Smooth muscle cell (in vitro differentiated cells): ENCODE results near the gene SETX. TPM values are rescaled to one million over a fixed set of nuclear protein-coding genes. Genes with fewer than 3 reads are reported as not detected.

Source experiments
- DNase-seq: peaks from one replicate; lab custom pipeline; 2025; ENCODE audit not compliant: unreplicated experiment; lab: John Stamatoyannopoulos, UW
- H2AFZ ChIP-seq: fragments of 200-600 bp; sonication (generic); 2 replicates; pipeline ENCODE4 v1.6.0; 2016; ENCODE audit warnings: antibody characterized with exemption, low read depth, mild to moderate bottlenecking
- H3F3A ChIP-seq: fragments of 200-600 bp; sonication (generic); 2 replicates; pipeline ENCODE4 v1.6.0; 2017; ENCODE audit warnings: antibody characterized with exemption, low read depth
- H3K27ac ChIP-seq: fragments of 200-600 bp; sonication (generic); 2 replicates; pipeline ENCODE4 v1.5.1; 2016; ENCODE audit warnings: low read depth, mild to moderate bottlenecking
- H3K27me3 ChIP-seq: fragments of 200-600 bp; sonication (generic); 2 replicates; pipeline ENCODE4 v1.6.1; 2016; ENCODE audit warnings: low read depth, mild to moderate bottlenecking
- H3K36me3 ChIP-seq: fragments of 200-600 bp; sonication (generic); 2 replicates; pipeline ENCODE4 v1.5.1; 2016; ENCODE audit warnings: low read depth
- H3K4me1 ChIP-seq: fragments of 200-600 bp; sonication (generic); 2 replicates; pipeline ENCODE4 v1.5.1; 2016; ENCODE audit warnings: low read depth
- H3K4me2 ChIP-seq: fragments of 200-600 bp; sonication (generic); 2 replicates; pipeline ENCODE4 v1.6.0; 2016; ENCODE audit warnings: mild to moderate bottlenecking
- H3K4me3 ChIP-seq: fragments of 200-600 bp; sonication (generic); 2 replicates; pipeline ENCODE4 v1.5.1; 2016; ENCODE audit warnings: mild to moderate bottlenecking
- H3K79me2 ChIP-seq: fragments of 200-600 bp; sonication (generic); 2 replicates; pipeline ENCODE4 v1.6.0; 2016; ENCODE audit warnings: low read depth, mild to moderate bottlenecking
- H3K9ac ChIP-seq: fragments of 200-600 bp; sonication (generic); 2 replicates; pipeline ENCODE4 v1.6.0; 2016; ENCODE audit warnings: low read depth
- H3K9me3 ChIP-seq: fragments of 200-600 bp; sonication (generic); replicated peaks from 2 replicates; pipeline ENCODE4 v1.5.1; 2016; ENCODE audit warnings: low read depth
- H4K20me1 ChIP-seq: fragments of 200-600 bp; sonication (generic); 2 replicates; pipeline ENCODE4 v1.6.0; 2016; ENCODE audit warnings: low read depth
- WGBS: methylation state at CpG from one replicate; pipeline ENCODE4 v1.1.7; 2016; ENCODE audit warnings: low lambda C conversion rate; 5-methylcytosine and 5-hydroxymethylcytosine counted together
- polyA plus RNA-seq: library from polyadenylated mRNA; unstranded; fragments of >200 nt; fragmentation: Nextera tagmentation; extraction: Ambion mirVana; gene quantifications from 2 replicates; pipeline ENCODE4 v1.2.1, GENCODE V29; 2016
- total RNA-seq: library from RNA; depleted of rRNA; stranded (reverse); fragments of >200 nt; gene quantifications from 2 replicates; pipeline ENCODE4 v1.2.3, GENCODE V29; 2014
- TF ChIP-seq, protein P1 (sequence below): fragments of 200-600 bp; sonication (generic); IDR thresholded peaks from 2 replicates; pipeline ENCODE4 v1.5.1; 2017; ENCODE audit warnings: borderline replicate concordance, mild to moderate bottlenecking, antibody characterized with exemption; ENCODE audit not compliant: insufficient read depth, poor library complexity, severe bottlenecking

SETX gene
- total and polyA plus RNA-seq, 2 experiments from 2014 or later, result 11.4 to 50.9 TPM

DNA sequence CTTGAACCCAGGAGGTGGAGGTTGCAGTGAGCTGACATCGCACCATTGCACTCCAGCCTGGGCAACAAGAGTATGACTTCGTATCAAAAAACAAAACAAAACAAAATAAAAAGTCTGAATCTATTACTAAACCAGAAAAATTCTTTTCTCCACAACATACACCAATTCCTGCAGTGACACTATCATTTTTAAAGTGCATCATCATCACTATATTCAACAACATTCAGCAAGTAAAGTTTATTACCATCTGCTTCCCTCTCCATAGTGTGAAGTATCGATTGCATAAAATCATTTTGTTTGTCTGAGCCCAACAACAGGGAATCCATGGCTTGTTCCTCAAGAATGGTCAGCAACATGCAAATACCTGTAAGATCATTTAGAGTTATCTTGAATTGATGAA, 20.4 kb downstream of the SETX start:
- H3K4me3 ChIP-seq, result no peak overlapping the region
- H3K79me2 ChIP-seq, result peaks cover 7% of the 10 kb centered on the region
- no peak overlapping the region for H3K4me2 ChIP-seq
- TF ChIP-seq, protein P1, sequence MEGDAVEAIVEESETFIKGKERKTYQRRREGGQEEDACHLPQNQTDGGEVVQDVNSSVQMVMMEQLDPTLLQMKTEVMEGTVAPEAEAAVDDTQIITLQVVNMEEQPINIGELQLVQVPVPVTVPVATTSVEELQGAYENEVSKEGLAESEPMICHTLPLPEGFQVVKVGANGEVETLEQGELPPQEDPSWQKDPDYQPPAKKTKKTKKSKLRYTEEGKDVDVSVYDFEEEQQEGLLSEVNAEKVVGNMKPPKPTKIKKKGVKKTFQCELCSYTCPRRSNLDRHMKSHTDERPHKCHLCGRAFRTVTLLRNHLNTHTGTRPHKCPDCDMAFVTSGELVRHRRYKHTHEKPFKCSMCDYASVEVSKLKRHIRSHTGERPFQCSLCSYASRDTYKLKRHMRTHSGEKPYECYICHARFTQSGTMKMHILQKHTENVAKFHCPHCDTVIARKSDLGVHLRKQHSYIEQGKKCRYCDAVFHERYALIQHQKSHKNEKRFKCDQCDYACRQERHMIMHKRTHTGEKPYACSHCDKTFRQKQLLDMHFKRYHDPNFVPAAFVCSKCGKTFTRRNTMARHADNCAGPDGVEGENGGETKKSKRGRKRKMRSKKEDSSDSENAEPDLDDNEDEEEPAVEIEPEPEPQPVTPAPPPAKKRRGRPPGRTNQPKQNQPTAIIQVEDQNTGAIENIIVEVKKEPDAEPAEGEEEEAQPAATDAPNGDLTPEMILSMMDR, result no peak
- no peak for DNase-seq
- no peaks in the 10 kb centered on the region for H3F3A ChIP-seq
- no peaks in the 10 kb centered on the region for H3K27me3 ChIP-seq
- H4K20me1 ChIP-seq, result peaks cover 10% of the 10 kb centered on the region
- H3K4me1 ChIP-seq, result no peaks in the 10 kb centered on the region
- H3K9ac ChIP-seq, result no peak overlapping the region
- H3K9me3 ChIP-seq, result no peaks in the 10 kb centered on the region
- H2AFZ ChIP-seq, result no peak overlapping the region
- peaks cover 72% of the 10 kb centered on the region for H3K36me3 ChIP-seq
- H3K27ac ChIP-seq, result no peak overlapping the region
- 96% methylated on average over 3 of the region's 3 CpGs for WGBS

DNA sequence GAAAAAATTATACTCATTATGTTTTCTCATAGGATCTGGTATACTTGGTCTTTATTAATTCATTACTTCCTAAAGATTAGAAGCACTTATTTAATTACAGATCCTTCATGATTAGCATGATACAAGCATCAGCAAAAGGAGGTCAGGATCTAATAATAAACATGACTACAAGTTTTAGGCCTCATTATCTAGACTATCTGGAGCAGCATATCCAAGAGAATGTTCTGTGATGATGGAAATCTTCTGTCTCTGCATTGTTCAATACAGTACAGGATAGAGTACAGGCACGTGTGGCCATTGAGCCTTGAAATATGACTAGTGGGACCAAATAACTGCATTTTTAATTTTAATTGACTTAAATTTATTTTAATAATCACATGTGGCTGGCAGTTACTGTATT, 21.2 kb downstream of the SETX start:
- H4K20me1 ChIP-seq, result peaks cover 10% of the 10 kb centered on the region
- TF ChIP-seq, protein P1, result no peak
- peaks cover 76% of the 10 kb centered on the region for H3K36me3 ChIP-seq
- H3K9ac ChIP-seq, result no peak overlapping the region
- peaks cover 14% of the 10 kb centered on the region for H3K79me2 ChIP-seq
- H3F3A ChIP-seq, result no peaks in the 10 kb centered on the region
- 100% methylated on average over 1 of the region's 1 CpG for WGBS
- H3K4me2 ChIP-seq, result no peak overlapping the region
- no peak overlapping the region for H2AFZ ChIP-seq
- no peaks in the 10 kb centered on the region for H3K27me3 ChIP-seq
- no peak for DNase-seq
- H3K27ac ChIP-seq, result no peak overlapping the region
- no peaks in the 10 kb centered on the region for H3K4me1 ChIP-seq
- H3K4me3 ChIP-seq, result no peak overlapping the region
- H3K9me3 ChIP-seq, result no peaks in the 10 kb centered on the region

DNA sequence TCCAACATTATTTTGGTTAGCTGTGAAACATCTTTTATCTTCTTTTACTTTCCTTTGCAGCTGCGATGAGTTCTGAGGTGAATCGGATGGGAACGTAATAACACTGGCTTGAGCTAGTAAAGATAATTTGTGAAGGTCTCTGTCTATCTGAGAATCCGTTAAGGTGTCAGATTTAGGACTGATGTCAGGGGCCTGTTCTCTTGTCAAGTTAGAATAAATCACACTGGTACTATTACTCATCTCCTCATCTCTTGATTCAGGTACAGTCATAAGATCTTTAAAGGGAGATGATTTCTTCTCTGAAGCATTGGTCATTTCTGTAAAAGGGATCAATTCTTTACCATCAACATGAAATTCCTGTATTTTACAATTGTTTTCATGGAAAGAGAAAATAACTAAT, 26.2 kb downstream of the SETX start:
- no peak overlapping the region for H3K4me2 ChIP-seq
- peaks cover 12% of the 10 kb centered on the region for H4K20me1 ChIP-seq
- no peak overlapping the region for H3K4me3 ChIP-seq
- H3K79me2 ChIP-seq, result peaks cover 37% of the 10 kb centered on the region
- H3K27ac ChIP-seq, result no peak overlapping the region
- peaks cover 52% of the 10 kb centered on the region for H3K36me3 ChIP-seq
- DNase-seq, result no peak
- H2AFZ ChIP-seq, result no peak overlapping the region
- no peak overlapping the region for H3K9ac ChIP-seq
- no peaks in the 10 kb centered on the region for H3K4me1 ChIP-seq
- H3F3A ChIP-seq, result no peaks in the 10 kb centered on the region
- TF ChIP-seq, protein P1, result no peak
- WGBS, result 100% methylated on average over 4 of the region's 4 CpGs
- no peaks in the 10 kb centered on the region for H3K27me3 ChIP-seq
- no peaks in the 10 kb centered on the region for H3K9me3 ChIP-seq

DNA sequence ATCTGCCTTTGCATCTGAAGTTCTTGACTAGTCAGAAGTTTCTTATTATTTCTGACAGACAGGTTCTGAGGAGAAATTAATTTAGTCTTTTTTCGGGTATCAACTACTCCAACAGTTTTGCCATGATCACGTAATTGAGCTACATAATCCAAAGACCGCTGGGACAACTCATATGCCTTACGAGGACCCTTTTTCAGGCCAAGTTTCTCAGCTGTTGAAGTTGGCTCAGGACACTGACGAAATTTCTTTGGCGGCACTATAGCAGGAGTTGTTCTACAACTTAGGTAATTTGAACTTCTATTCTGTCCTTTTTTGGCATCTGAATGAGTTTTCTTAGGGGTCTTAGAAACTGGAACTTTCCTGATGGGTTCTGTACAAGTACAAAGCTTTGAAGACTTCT, 27.2 kb downstream of the SETX start:
- WGBS, result 97% methylated on average over 6 of the region's 6 CpGs

More for the DNA sequence above, 27.2 kb downstream of the SETX start:
- no peak overlapping the region for H3K4me2 ChIP-seq
- H3K4me1 ChIP-seq, result no peaks in the 10 kb centered on the region
- peaks cover 45% of the 10 kb centered on the region for H3K79me2 ChIP-seq
- H3K27ac ChIP-seq, result no peak overlapping the region
- no peak for DNase-seq
- TF ChIP-seq, protein P1, result no peak
- peaks cover 22% of the 10 kb centered on the region for H4K20me1 ChIP-seq
- H3K9me3 ChIP-seq, result no peaks in the 10 kb centered on the region
- H3K4me3 ChIP-seq, result no peak overlapping the region
- H3K36me3 ChIP-seq, result peaks cover 49% of the 10 kb centered on the region
- H2AFZ ChIP-seq, result no peak overlapping the region
- H3K27me3 ChIP-seq, result no peaks in the 10 kb centered on the region
- no peaks in the 10 kb centered on the region for H3F3A ChIP-seq
- H3K9ac ChIP-seq, result no peak overlapping the region
